ENCODE data around the gene PLAAT2.
"Not testable (repeated sequence)": the region's sequence is repeated elsewhere in the genome, so short reads cannot be mapped to it uniquely, and the experiment has no call there.

DNA sequence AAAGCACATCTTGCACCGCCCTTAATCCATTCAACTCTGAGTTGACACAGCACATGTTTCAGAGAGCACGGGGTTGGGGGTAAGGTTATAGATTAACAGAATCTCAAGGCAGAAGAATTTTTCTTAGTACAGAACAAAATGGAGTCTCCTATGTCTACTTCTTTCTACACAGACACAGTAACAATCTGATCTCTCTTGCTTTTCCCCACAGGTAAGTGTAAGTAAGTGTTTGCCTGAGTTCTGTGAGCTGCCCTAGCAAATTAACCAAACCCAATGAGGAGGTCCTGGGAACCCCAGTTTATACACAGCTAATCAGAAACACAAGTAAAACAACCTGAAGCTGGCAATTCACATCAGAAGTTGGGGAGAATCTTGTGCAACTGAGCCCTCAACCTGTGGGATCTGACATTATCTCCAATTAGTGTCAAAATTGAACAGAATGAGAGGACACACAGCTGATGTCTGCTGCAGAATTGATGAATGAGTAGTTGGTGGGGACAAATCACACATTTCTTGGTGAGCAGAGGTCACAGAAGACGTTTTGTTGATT lies 34.4 kb downstream of the PLAAT2 start:
- TF ChIP-seq POLR2A (IDR thresholded peaks at IDR 0.05): not testable (repeated sequence)
- TF ChIP-seq, protein P1, sequence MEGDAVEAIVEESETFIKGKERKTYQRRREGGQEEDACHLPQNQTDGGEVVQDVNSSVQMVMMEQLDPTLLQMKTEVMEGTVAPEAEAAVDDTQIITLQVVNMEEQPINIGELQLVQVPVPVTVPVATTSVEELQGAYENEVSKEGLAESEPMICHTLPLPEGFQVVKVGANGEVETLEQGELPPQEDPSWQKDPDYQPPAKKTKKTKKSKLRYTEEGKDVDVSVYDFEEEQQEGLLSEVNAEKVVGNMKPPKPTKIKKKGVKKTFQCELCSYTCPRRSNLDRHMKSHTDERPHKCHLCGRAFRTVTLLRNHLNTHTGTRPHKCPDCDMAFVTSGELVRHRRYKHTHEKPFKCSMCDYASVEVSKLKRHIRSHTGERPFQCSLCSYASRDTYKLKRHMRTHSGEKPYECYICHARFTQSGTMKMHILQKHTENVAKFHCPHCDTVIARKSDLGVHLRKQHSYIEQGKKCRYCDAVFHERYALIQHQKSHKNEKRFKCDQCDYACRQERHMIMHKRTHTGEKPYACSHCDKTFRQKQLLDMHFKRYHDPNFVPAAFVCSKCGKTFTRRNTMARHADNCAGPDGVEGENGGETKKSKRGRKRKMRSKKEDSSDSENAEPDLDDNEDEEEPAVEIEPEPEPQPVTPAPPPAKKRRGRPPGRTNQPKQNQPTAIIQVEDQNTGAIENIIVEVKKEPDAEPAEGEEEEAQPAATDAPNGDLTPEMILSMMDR (IDR thresholded peaks at IDR 0.05): not testable (repeated sequence)
